ENCODE results near the gene RALGDS.

Gene RALGDS

DNA sequence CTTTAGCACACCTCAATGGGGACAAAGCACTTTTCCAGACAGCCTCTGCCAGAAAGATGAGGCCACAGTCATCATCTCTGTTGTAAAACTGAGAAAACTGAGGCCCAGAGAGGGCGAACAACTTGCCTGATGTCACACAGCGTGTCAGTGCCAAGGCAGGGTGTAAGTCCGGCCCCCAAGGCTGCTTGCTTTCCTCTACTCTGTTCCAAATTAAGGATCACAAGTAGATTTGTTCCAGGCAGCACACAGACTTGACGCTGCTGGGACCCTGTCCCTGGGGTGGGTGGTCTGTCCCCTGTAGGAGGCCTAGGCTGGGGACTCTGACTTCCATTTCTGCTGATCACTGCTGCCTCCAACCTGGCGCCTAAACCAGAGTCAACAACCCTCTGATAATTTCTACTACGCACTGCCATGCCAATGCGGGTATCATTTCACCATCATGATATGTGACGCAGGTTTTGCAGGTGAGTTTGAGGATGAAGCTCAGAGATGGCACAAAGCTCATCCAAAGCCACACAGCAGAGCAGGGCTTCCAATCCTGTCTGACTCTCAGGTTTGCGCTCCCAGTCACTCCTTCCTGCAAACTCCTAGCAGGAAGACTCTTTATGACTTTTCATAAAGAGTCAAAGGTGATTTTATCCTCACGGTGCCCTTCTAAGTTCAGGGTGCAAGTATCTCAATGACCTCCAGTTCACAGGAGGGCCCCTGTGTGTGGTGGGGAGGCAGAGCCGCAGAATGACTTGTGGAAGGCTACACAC lies 13.5 kb upstream of the RALGDS start:
- no peak overlapping the region for H3K4me3 ChIP-seq (replicated peaks; ENCODE audit: low read depth, low read length)
- no peak for DNase-seq (ENCODE audit: extremely low read depth, low read depth)
- TF ChIP-seq, protein P1, sequence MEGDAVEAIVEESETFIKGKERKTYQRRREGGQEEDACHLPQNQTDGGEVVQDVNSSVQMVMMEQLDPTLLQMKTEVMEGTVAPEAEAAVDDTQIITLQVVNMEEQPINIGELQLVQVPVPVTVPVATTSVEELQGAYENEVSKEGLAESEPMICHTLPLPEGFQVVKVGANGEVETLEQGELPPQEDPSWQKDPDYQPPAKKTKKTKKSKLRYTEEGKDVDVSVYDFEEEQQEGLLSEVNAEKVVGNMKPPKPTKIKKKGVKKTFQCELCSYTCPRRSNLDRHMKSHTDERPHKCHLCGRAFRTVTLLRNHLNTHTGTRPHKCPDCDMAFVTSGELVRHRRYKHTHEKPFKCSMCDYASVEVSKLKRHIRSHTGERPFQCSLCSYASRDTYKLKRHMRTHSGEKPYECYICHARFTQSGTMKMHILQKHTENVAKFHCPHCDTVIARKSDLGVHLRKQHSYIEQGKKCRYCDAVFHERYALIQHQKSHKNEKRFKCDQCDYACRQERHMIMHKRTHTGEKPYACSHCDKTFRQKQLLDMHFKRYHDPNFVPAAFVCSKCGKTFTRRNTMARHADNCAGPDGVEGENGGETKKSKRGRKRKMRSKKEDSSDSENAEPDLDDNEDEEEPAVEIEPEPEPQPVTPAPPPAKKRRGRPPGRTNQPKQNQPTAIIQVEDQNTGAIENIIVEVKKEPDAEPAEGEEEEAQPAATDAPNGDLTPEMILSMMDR (IDR thresholded peaks at IDR 0.05; ENCODE audit: low read depth, low read length, missing control alignments): no peak

DNA sequence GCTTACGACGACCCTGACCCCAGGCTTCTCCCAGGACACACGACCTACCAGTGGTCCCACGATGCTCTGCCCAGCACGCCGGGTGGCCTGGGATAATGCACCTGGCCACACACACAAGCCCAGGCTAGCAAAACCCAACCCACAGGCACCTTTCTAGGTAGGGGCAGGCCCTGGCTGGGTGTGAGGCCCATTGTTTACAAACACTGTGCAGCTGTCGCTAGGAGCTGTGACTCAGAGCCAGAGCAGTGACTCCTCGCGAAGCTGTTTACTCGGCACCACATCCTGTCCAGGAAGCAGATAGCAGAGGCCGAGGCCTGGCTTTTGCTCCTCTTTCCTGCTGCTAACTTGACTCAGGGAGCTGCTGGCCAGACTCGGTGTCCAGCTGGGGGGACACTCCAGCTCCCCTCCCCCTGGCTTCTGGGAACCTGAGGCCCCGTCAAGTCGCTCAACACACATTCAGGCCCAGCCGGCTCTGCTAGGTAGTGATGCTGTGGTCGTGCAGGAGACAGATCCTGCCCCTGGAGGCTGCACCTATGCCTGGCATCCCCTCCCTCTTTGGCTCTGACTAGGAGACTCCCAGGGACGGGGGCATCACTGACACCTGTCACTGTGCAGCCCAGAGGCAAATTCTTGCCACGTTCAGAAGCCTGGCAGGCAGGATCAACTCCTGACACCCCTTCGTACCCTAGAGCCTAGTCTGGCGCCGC lies 12.8 kb upstream of the RALGDS start:
- peak; percentile 92 for DNase-seq (ENCODE audit: extremely low read depth, low read depth)
- TF ChIP-seq, protein P1 (IDR thresholded peaks at IDR 0.05; ENCODE audit: low read depth, low read length, missing control alignments): no peak
- no peak overlapping the region for H3K4me3 ChIP-seq (replicated peaks; ENCODE audit: low read depth, low read length)

DNA sequence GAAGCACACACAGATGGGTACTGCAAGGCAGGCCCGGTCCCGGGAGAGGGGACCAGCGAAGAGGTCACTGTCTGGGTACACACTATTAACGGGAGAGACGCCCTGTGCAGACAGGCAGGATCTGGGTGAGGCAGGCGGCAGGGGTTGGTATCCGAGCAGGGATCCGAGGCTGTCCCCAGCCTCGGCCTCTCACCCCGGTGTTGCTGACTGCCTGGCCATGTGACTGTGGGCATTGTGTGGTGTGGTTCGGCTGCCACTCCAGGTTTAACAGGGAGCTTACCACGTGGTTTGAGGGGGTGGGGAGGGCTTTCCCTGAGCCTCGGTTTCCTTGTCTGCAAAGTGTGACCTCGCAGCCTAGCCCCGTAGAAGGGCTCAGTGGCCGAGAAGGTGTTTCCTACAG lies 11.1 kb upstream of the RALGDS start:
- H3K4me3 ChIP-seq (replicated peaks; ENCODE audit: low read depth, low read length): no peak overlapping the region
- DNase-seq (ENCODE audit: extremely low read depth, low read depth): no peak
- TF ChIP-seq, protein P1 (IDR thresholded peaks at IDR 0.05; ENCODE audit: low read depth, low read length, missing control alignments): no peak

DNA sequence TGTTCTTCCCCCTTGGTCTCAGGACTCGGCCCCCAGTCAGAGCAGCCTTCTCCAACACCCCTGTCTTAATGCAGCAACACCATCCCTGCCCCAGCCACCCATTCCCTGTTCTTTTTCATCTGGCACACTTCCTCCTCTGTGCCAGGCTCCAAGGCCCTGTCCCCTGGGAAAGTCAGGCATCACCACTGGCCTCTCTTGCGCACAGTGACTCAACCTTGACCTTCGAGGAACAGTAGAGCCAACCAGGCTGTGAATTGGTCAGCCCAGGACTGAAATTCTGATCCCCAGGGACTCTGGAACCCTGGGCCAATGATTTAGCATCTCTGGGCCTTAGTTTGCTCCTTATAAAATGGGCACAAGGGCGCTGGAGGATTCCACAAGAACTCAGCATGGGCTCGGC lies 10.5 kb upstream of the RALGDS start:
- TF ChIP-seq, protein P1 (IDR thresholded peaks at IDR 0.05; ENCODE audit: low read depth, low read length, missing control alignments): no peak
- DNase-seq (ENCODE audit: extremely low read depth, low read depth): no peak
- H3K4me3 ChIP-seq (replicated peaks; ENCODE audit: low read depth, low read length): no peak overlapping the region

DNA sequence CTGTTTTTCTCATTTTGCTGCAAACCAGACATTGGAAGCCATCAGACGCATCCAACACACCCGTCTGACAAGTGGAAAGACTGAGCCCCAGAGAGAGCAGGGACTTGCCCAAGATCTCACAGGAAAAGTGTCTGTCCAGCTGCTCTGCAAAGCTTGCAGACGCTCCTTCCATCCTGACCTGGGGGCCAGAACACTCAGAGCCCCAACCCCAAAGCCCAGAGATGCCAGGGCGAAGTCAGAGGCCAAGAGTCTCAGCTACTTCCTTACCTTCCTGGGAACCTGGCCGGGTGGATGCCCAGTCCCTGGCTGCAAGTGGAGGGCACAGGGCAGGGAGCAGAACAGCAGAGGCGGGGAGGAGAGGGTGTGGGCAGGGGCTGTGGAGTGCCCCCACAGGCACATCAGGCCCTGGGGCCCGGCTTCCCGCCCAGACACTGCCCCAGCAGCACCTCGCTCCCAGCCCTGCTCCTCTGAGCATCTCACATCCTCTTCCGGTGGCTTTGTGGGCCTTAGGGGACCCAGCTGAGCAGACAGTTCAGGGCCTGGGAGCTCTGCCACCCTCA lies 9.7 kb upstream of the RALGDS start:
- TF ChIP-seq, protein P1 (IDR thresholded peaks at IDR 0.05; ENCODE audit: low read depth, low read length, missing control alignments): no peak
- H3K4me3 ChIP-seq (replicated peaks; ENCODE audit: low read depth, low read length): no peak overlapping the region
- no peak for DNase-seq (ENCODE audit: extremely low read depth, low read depth)

DNA sequence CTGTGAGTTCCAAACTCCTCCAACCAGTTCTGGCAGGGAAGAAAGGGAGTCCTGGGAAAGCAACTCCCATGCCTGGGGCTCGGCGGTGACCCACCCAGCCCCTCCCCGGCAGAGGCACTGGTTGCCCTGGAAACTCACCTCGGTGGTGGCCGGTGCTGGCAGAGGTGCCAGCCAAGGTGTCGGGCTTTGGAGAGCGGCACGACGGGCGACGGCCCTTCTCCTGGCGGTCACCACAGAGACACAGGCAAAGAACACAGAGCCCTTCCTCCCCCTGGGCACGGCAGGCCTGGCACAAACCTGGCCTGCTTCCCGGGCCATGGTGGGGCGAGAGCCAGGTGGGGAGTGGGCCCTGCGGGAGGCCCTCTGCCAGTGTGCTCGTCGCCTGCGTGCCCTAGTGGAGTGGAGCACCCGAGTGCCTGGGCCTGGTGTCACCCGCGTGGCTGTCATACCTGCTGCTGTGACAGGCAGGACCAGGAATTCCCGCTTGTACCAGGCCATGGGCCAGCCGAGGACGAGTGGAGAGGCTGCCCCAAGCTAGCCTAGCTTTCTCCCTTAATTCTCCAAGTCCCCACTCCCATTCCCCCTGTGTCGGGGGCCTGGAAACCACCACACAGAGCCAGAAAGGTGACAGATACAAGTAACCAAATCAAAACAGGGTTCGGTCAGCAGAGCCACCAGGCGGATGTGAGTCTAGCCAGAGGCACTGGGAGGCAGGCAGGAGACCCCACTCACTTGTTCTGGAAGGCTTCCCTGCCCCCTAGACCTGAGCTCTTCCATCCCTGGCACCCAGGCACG lies 8.2 kb upstream of the RALGDS start:
- H3K4me3 ChIP-seq (replicated peaks; ENCODE audit: low read depth, low read length): no peak overlapping the region
- TF ChIP-seq, protein P1 (IDR thresholded peaks at IDR 0.05; ENCODE audit: low read depth, low read length, missing control alignments): no peak
- DNase-seq (ENCODE audit: extremely low read depth, low read depth): no peak
